Measurements from ENCODE around the gene GNG14.
"Not testable (repeated sequence)": the region's sequence is repeated elsewhere in the genome, so short reads cannot be mapped to it uniquely, and the experiment has no call there.

Gene GNG14

DNA sequence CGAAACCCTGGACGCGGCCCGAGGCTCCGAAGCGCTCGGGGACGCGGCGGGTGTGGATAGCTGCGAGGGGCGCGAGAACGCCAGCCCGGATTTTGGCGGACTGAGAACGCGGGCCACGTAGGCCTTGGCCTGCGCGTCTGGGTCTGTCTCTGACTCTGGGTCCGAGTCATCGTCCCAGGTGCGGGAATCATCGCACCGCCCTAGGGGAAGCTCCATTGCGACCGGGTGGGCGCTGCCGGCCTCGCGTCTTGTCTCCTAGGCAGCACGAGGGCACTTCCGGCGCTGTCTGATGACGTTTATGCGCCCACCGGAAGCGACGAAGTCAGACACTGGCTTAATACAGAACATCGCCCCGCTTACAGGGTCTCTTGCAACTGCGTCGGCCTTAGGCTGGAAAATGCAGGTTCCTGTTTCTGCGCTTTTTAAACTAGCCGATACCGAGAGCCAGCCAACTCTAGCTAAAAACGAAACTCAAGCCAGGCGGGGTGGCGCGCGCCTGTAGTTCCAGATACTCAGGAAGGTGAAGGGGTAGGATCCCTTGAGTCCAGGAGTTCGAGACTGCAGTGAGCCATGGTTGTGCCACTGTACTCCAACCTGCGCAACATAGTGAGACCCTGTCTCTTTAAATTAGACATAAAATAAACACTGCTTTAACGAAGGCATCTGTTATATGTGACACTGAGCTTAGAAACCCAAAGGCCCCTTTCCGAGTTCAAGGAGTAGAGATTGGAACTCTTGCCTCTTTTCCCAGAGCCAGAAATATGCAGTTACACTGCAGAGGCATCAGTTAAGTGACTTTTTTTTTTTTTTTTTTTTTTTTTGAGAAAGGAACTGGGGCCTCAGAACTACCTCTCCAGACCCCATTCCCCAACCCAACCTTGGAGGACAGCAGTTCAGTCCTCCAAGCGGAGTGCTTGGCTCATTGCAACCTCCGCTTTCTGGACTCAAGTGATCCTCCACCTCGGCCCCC is 8.9 kb downstream of the GNG14 start, which contains the start of gene FBXW9:
FBXW9 (minus strand) TSS at position 266 of the 970 bp plus-strand sequence; CDS start at position 216, 50 bp downstream.
- DNase-seq, result peak; percentile 96

- DNase-seq, result not testable (repeated sequence)
Measured at GRCh38 chr19:12697425-12697824, 9.6 kb downstream of the GNG14 start.

DNA sequence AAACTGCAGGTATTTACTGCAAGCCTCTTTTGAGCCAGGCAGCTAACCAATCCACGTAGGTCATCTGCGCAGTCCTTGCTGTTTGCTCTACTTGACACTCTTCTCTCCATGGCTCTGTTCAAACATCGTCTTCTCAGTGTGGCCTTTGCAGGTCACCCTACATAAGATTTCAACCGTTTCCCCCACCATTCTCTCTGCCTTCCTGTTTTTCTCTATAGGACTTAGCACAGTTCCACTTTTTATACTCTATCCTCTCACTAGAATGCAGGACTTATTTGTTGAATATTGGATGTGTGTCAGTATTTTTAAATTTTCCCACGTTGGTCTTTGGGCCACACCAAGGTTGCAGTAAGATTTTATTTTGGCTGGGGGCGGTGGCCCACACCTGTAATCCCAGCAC is 10.3 kb downstream of the GNG14 start:
- no peak for DNase-seq

GRCh38 chr19:12701596-12702282 is 13.9 kb downstream of the GNG14 start:
- no peak for DNase-seq

GRCh38 chr19:12703046-12703445 is 15.2 kb downstream of the GNG14 start:
- no peak for DNase-seq

DNA sequence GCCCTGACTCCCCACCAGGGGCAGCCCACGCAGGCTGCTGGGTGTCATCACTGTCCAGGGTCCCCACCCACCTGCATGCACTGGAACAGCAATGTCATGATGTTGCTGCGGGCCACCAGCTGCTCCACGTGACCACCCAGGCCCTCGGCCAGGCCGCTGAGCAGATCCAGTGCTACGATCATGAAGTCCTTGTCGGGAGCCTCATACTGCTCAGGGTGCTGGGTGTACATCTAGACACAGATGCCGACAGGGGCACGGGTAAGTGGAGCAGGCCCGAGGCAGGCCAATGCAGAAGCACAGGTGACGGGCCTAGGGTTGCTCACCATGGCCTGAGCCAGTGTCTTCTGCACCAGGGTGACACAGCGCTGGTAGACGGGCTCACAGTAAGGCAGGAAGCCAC is 17.4 kb downstream of the GNG14 start:
- DNase-seq, result no peak

GRCh38 chr19:12705654-12706331 is 18.0 kb downstream of the GNG14 start:
- no peak for DNase-seq

GRCh38 chr19:12706332-12706718 is 18.5 kb downstream of the GNG14 start:
- DNase-seq, result no peak

GRCh38 chr19:12708641-12709040 is 20.8 kb downstream of the GNG14 start:
- no peak for DNase-seq

DNA sequence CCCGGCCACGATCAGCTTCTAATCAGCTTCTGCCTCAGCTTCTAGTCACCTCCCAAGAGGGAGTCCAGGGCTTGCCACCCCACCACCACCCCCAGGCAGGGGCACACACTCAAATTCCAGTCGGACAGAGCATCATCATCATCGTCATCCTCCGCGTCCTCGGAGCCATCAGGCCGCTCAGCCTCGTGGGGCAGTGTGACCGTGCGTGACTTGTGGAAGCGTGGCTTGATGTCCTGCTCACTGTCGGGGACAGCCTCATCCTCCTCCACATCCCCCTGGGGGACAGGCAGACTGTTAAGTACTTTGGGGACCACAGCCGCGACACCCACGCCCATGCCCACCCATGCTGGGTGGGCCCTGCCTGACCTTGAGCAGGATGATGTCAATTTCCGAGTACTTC is 23.4 kb downstream of the GNG14 start:
- no peak for DNase-seq

GRCh38 chr19:12712077-12712476 is 24.3 kb downstream of the GNG14 start:
- DNase-seq, result peak in 1 of 2 donors; percentile 34

DNA sequence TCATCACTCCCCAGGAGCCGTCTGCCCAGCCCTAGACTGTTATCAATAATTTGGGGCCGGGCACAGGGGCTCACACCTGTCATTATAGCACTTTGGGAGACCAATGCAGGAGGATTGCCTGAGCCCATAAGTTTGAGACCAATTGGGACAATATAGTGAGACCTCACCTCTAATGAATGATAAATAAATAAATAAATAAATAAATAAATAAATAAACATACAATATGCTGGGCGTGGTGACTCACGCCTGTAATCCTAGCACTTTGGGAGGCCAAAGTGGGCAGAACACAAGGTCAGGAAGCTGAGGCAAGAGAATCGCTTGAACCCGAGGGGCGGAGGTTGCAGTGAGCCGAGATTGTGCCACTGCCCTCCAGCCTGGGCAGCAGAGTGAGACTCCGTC is 25.5 kb downstream of the GNG14 start:
- not testable (repeated sequence) for DNase-seq

DNA sequence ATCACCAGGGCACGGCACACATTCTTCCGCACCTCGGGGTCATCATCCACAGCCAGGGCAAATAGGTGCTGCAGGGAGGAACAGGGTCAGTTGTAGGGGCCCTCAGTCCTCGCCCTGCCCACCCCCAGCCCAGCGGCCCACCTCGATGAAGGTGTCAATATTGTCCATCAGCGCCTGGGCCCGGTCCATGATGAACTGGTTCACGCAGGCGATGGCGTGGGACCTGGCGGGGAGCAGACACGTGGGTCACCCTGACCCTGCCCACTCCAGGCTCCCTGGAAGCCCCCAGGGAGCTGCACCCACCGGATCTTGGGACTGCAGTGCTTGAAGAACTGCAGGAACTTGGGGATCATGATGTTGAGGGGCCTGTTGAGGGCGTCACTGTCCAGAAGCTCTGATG is 27.3 kb downstream of the GNG14 start:
- no peak for DNase-seq

DNA sequence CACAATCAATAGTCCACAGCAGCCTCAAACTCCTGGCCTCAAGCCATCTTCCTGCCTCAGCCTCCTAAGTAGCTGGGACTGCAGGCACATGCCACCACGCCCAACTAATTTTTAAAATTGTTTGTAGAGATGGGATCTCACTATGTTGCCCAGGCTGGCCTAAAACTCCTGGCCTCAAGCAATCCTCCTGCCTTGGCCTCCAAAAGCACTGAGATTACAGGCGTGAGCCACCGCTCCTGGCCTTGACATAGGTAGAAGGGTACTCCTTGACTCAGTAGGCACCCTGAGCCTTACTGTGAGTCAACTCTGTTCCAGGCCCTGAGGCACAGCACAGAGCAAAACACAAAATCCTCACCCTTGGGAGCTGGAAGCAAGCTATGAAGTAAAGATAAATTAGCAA is 28.1 kb downstream of the GNG14 start:
- DNase-seq, result no peak

DNA sequence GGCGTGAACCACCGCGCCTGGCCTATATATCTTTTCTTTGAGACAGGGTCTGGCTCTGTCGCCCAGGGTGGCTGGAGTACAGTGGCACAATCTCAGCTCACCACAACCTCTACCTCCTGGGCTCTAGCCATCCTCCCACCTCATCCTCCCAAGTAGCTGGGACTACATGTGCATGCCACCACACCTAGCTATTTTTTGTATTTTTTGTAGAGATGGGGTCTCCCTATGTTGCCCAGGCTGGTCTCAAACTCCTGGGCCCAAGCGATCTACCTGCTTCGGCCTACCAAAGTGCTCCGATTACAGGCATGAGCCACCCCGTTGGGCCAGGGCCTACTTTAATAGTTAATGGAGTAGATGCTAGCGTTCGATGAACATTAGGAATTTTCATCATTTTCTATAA is 32.5 kb downstream of the GNG14 start:
- no peak for DNase-seq

DNA sequence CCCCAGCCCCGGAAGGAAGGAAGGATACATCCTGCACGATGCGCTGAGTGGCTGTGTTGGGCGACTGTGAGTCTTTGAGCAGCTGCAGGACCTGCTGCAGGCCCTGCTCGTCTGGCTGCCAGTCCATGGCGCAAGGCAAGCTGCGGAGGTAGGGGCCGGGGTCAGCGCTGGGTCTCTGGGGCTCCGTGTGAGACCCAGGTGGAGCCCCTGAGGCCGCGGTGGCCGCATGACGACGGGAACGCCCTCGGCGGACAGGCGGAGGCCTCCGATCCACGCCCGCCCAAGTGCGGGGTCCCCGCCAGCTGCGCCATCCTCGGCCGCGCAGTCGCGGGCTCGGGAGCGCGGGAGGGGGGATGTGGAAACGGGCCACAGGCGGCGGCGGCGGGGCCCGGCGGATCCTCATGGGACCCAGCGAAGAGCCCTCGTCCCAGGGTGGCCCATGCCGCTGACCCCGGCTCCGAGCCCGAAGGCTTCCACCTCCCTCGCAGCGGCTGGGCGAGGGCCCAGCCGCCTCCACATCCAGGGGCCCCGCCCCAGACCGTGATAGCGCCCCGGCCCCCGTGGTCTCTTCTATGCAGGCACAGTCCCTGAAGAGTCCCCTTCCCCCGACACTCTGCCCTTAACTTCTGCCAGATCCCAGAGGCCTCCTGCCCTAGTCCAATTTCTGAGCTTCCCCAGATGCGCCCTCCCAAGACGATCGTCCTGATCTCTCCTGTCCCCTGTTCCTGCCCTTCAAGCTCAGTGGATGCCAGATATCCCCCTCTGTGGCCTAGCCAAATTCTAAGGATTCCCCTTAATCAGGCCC is 33.3 kb downstream of the GNG14 start:
- no peak for DNase-seq

- DNase-seq, result peak; percentile 53 to 67
Measured at GRCh38 chr19:12721656-12722565, 34.1 kb downstream of the GNG14 start.

- peak; percentile 97 for DNase-seq
Measured at GRCh38 chr19:12722566-12723380, 35.0 kb downstream of the GNG14 start.

GRCh38 chr19:12723381-12723640 is 35.5 kb downstream of the GNG14 start:
- no peak for DNase-seq

GRCh38 chr19:12723641-12724426 is 36.0 kb downstream of the GNG14 start, which contains the start of gene TNPO2:
TNPO2 (minus strand) TSS chr19:12723932; CDS start chr19:12720977, 2,955 bp downstream.
- peak; percentile 61 to 68 for DNase-seq
